ENCODE results near the gene PROB1.
"Not testable (repeated sequence)": the region's sequence is repeated elsewhere in the genome, so short reads cannot be mapped to it uniquely, and the experiment has no call there.

PROB1 gene

GRCh38 chr5:139410993-139411828, 16.3 kb upstream of the PROB1 start:
- no peak for DNase-seq

- no peak for DNase-seq
These were observed 15.5 kb upstream of the PROB1 start for GRCh38 chr5:139410121-139410992.

- not testable (repeated sequence) for DNase-seq
These were observed 14.2 kb upstream of the PROB1 start for GRCh38 chr5:139409116-139409515.

GRCh38 chr5:139408191-139408590, 13.3 kb upstream of the PROB1 start:
- DNase-seq, result no peak

GRCh38 chr5:139407517-139407916, 12.6 kb upstream of the PROB1 start:
- DNase-seq, result no peak

- no peak for DNase-seq
These were observed 12.1 kb upstream of the PROB1 start for GRCh38 chr5:139406963-139407362.

GRCh38 chr5:139404484-139404840, 9.6 kb upstream of the PROB1 start:
- no peak for DNase-seq

GRCh38 chr5:139403787-139404483, 9.0 kb upstream of the PROB1 start, which contains the start of gene SPATA24:
TSS of gene SPATA24 (minus strand) at chr5:139404089. CDS start at chr5:139404060, 29 bp downstream.
- peak; percentile 97 to 98 for DNase-seq

- DNase-seq, result no peak
These were observed 8.5 kb upstream of the PROB1 start for GRCh38 chr5:139403418-139403786.

GRCh38 chr5:139402561-139403158, 7.8 kb upstream of the PROB1 start:
- DNase-seq, result no peak

- DNase-seq, result no peak
These were observed 6.6 kb upstream of the PROB1 start for GRCh38 chr5:139401546-139401945.

- DNase-seq, result no peak
These were observed 4.7 kb upstream of the PROB1 start for GRCh38 chr5:139399501-139400121.

- no peak for DNase-seq
These were observed 3.0 kb upstream of the PROB1 start for GRCh38 chr5:139397921-139398320.

- no peak for DNase-seq
These were observed 1.8 kb upstream of the PROB1 start for GRCh38 chr5:139396691-139397090.

- no peak for DNase-seq
These were observed 1.1 kb upstream of the PROB1 start for GRCh38 chr5:139395844-139396640.

GRCh38 chr5:139394123-139394653, 716 bp downstream of the PROB1 start:
- DNase-seq, result peak; percentile 45 to 65

- DNase-seq, result no peak
These were observed 1.3 kb downstream of the PROB1 start for GRCh38 chr5:139393497-139394122.

- DNase-seq, result peak; percentile 74 to 84
These were observed 2.0 kb downstream of the PROB1 start for GRCh38 chr5:139392678-139393496.

- DNase-seq, result no peak
These were observed 2.6 kb downstream of the PROB1 start for GRCh38 chr5:139392324-139392677.
